Medulla oblongata (tissue), 1 donor: Measurements from ENCODE around the gene EIF2B1.
A peak's percentile ranks its signal among the peaks of the same experiment; 100 is the strongest.
"Not testable (repeated sequence)": the region's sequence is repeated elsewhere in the genome, so short reads cannot be mapped to it uniquely, and the experiment has no call there.

Experiments
- DNase-seq: peaks from one replicate; pipeline ENCODE4 v3.0.0-alpha.2; 2015; ENCODE audit errors: extremely low spot score

EIF2B1 gene

DNA sequence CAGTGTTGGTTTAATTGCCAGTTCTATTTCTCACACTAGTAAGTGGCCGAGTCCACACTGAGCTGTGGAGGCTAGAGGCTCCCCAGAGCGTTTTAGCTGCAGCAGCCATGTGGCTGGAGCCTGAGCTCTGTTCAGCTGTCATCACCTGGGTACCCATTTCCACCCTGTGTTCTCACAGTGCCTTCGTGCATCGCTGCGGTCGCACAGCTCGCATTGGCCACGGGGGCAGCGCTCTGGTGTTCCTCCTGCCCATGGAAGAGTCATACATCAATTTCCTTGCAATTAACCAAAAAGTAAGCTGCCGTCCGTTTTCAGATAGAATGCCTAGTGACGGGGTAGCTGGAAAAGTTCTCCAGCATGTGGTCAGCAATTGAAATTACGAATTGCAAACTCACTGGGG, 15.9 kb downstream of the EIF2B1 start:
- no peak for DNase-seq

DNA sequence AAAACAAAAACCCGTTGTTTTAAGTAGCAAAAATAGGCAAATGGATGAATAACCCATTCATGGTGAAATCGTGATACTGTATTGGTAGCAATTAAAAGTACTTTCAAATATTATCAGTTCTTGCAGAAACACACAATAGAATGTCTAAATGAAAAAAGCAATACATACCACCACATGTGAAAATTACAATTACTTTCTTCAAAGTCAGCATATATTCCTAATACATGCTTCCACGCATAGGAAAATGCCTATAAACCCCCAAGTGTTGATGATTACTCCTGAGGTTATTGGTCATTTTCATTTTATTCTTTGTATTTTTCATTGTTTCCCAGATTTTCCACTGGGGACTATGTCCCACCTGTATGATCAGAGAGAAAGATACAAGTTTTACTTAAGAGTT, 16.3 kb downstream of the EIF2B1 start:
- no peak for DNase-seq

DNA sequence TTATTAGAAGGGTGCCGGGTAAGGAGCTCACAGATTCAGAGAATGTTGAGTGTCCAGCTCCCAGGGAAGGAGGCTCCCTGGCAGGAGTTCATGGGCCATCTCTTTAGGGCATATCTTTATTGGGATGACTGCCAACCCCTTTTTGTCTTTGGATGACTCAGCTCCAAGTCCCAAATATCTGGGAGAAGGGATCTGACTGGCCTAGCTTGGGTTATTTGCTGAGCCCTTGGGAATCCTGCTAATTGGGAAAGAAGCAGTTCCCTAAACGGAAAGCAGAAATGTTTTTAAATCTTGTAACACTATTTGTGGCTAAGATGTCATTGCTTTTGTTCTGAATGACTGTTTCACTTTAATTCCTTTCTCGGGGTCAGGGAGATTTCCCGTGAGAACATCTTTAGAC, 19.0 kb downstream of the EIF2B1 start:
- no peak for DNase-seq

DNA sequence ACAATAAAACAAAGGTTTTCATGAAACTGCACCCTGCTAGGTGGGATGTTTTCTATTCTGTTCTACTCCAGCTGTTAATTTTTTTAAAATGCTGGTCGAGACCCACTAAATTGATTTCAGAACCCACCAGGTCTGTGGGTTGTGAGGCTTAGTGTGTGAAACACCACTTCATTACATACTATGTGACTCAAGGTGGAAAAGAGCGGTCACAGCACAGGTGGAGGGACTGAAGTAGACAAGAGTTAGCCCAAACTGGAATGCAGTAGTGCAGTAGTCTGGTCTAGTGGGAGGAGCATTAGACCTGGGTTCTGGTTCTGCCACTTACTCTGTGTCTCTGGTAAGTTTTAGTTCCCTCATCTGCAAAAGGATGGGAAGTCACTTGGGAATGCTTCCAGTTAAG, 19.4 kb downstream of the EIF2B1 start:
- no peak for DNase-seq

DNA sequence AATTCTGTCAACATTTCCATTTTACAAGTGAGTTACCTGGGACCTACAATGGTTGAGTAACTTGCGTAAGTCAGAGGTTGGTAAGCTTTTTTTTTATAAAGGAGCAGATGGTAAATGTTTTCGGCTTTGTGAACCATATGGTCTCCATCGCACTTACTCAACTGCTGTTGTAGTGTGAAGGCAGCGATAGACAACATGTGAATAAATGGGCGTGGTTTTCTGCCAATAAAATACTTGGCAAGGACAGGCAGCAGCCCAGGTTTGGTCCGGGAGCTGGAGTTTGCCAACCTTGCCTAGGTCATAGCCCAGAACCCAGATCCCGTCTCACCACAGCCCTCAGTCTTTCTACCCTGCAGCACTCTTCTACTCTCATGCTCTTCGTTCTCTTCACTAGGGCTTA, 25.3 kb downstream of the EIF2B1 start:
- DNase-seq: no peak

DNA sequence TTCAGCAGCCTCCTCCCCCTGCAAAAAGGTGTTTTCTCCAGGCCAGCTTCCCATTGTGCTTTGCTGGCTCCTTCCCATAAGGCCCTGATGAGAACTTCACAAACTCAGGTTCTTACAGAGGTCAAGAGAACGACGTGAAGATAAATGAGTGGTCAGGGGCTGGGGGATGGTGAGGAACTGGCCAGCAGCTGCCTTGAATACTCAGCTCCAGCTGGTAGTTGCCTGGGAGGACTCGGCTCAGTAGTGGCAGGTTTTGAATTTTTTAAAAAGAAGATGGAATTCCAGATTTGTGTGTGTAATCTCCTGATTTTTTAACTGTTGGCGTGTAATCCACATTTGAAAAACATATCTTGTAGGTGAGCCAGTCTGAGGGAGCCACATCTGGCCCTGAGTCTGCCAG, 25.7 kb downstream of the EIF2B1 start:
- no peak for DNase-seq

DNA sequence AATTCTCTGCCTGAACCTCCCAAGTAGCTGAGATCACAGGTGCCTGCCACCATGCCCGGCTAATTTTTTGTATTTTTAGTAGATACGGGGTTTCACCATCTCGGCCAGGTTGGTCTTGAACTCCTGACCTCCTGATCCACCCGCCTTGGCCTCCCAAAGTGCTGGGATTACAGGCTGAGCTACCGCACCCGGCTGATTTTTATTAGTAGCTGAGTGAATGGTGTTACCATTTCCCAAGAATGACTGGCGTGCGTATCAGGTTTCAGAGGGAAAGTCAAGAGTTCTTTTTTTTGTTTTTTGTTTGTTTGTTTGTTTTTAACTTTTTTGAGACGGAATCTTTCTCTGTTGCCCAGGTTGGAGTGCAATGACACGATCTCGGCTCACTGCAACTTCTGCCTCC, 30.0 kb downstream of the EIF2B1 start:
- DNase-seq: not testable (repeated sequence)

DNA sequence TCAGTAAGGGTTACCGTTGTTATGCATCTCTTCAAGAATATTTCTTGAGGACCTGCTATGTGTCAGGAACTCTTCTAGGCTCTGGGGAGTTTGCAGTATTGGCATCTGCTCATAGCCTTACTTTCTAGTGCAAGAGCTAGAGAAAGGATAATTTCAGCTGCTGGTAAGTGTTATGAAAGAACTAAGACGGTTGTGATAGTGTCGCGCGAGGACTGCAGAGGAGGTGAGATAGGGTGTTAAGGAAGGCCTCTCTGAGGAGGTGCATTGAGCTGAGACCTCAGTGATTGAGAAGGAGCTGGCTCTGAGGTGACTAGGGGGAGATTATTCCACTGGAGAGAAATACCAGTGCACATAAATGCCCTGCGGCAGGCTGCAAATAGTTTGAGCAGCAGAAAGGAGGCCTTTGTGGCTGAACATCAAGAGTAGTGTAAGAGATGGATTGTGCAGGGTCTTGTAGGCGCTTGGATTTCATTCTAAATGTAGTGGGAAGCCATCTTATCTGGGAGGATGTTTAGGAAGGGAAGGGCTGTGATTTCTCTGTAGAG, 30.8 kb downstream of the EIF2B1 start:
- DNase-seq: no peak

DNA sequence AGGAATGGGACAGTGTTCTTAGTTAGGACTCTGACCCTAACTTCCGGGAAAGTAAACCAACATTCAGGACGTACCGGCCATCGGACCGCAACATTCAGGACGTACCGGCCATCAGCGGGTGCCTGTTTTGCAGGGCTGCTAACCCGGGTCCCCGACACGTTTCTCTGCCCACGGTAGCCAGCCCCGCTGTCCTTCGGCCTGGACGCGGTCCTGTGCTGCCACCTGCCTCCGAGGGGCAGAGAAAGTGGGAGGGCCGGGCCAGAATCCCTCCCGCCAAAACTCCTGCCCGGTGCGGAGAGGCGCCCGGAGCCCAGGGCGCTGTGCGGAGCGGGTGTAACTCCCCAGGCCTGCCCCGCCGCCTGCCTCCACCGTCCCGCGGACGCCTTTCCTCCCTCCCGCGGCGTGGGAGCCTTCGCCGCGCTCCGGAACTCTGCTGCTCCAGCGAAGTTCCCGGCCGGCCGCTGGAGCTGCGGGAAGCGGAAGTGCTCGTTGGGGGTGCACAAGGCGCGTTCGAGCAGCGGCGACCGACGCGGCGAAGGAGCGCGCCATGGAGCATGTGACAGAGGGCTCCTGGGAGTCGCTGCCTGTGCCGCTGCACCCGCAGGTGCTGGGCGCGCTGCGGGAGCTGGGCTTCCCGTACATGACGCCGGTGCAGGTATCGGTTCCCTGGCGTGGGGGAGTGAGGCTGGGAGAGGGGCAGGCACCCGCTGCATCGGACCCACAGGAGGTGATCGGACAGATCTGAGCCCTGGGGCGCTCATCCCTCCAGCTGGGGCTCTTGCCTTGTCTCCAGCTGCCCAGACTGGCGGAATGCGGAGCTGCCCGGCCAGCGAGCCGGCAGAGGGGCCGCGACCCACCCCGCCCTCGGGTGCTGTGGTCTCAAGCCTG, 31.6 kb downstream of the EIF2B1 start, which contains the start of gene DDX55:
TSS of gene DDX55 (plus strand) at position 498 of the 888 bp plus-strand sequence. CDS start at position 548, 50 bp downstream.
- DNase-seq: peak; percentile 85

DNA sequence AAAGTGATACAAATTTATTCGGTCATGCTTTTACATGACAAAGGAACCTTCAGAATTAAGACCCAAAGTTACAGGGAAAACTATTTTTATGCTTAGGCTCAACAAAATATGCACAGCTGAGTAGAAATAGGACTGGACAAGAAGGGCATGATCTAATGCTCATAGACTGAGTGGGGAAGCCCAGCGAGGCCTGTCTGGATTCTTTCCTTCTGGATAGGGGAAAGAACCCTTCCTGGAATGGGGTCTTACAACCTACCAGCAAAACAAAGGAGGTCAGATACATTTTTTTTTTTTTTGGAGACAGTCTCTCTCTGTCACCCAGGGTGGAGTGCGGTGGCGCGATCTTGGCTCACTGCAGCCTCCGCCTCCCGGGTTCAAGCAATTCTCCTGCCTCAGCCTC, 33.8 kb downstream of the EIF2B1 start:
- DNase-seq: no peak

DNA sequence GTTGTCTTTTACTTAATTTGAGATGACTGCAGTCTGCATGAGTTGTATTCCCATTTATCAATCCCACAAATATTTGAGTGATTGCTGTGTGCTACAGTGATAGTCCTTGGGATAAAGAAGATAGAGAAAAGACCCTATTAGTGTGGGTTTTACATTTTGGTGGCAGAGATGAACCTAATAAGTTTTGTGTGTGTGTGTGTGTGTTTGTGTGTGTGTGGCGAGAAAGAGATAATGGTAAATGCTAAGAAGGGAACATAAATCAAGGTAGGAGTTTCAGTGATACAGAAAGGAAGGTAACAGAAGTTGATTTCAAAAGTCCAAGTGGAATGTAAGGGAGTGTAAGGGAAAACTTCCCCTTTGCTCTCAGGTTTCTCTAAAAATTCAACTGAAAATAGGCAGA, 34.2 kb downstream of the EIF2B1 start:
- DNase-seq: no peak

DNA sequence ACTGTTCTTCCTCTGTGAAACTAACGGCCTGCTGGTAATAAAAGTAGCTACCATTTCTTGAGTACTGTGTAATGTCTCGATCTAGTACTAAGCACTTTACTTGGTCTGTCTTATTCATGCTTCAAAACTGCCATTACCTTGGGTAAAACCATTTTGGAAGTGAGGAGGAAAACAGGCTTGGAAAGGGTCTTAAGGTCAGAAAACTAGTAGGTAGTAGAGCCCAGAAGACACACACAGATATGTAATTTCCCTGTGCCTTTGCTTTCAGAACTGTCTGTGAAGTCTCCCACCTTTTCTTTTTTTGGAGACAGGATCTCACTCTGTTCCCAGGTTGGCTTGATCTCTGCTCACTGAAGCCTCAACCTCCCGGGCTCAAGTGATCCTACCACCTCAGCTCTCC, 35.0 kb downstream of the EIF2B1 start:
- no peak for DNase-seq

DNA sequence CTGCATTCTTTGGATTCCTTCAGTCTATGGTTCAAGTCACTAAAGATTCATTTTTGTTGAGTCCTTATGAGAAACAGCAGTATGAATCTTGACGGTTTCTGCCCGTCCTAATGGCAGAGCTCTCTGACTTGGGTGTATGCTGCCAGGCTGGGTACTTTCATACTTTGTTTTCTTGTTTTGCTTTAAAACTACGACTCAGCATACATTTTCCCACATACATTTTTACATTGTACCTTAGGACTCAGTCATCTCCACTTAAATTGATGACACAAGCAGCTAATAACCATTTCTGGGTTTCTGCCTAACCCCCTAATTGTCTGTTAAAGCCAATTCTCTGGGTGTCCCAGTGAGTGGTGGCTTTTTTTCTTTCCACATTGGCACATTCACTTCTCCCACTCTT, 36.4 kb downstream of the EIF2B1 start:
- DNase-seq: no peak

DNA sequence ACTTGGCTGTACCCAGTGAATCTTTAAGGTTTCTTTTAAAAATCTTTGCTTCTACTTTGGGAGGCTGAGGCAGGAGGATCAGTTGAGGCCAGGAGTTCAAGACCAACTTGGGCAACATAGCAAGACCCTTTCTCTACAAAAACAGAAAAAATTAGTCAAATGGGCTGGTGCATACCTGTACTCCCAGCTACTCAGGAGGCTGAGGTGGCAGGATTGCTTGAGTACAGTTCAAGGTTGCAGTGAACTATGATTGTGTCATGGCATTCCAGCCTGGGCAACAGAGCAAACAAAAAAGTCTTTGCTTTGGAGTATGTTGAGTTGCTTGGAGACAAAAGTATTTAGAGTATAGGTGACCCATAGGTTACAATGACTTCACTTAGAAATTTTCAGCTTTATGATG, 37.8 kb downstream of the EIF2B1 start:
- no peak for DNase-seq

DNA sequence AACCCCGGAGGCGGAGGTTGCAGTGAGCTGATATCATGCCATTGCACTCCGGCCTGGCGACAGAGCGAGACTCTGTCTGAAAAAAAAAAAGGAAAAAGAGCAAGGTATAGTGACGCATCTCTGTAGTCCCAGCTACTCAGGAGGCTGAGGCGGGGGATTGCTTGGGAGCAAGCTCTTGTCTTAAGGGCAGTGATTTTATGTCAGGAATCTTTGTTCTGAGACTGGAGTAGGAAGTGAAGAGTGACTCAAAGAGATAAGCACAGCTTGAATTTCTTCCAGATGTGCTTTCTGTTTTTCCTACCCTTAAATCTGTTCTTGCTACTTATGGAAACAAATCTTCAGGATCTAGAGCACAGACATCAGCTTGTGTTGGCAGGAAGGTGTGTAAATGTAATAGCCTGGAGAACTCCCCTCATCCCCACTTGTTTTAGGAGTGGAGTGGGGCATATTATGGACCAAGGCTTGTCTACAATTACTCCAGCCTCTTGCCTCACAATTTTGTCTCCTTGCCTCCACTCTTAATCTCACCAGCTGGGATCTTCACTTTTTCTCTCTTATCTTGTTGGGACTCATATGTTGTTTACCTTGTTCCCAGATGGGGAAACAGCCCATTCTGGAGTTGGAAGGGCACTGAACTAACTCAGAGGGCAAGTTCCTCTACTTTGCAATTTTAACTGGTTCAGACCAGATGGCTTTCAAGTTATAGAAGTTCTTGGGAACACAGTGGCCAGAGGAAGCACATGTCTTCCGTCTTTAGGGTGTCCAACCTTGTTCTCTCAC, 41.6 kb downstream of the EIF2B1 start:
- no peak for DNase-seq

DNA sequence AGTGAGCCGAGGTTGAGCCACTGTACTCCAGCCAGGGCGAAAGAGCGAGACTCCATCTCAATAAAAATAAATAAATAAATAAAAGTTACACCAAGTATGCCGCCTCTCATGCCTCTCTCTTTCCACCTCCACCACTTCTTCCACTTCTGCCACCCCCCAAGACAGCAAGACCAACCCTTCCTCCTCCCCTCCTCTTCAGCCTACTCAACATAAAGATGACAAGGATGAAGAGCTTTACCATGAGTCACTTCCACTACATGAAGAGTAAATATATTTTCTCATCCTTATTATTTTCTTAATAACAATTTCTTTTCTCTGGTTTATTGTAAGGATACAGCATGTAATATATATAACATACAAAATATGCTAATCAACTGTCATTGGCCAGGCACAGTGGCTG, 52.7 kb downstream of the EIF2B1 start:
- no peak for DNase-seq

DNA sequence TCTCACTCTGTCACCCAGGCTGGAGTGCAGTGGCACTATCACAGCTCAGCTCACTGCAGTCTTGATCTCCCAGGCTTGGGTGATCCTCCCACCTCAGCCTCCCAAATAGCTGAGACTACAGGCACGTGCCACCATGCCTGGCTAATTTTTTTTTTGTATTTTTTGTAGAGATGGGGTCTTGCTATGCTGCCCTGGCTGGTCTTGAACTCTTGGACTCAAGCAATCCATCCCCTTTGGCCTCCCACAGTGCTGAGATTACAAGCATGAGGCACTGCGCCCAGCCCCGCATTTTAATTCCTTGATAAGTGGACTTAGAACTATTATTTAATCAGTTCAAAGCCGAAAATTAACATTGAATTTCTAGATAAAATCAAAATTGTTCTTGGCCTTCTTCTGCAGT, 54.7 kb downstream of the EIF2B1 start:
- DNase-seq: not testable (repeated sequence)

DNA sequence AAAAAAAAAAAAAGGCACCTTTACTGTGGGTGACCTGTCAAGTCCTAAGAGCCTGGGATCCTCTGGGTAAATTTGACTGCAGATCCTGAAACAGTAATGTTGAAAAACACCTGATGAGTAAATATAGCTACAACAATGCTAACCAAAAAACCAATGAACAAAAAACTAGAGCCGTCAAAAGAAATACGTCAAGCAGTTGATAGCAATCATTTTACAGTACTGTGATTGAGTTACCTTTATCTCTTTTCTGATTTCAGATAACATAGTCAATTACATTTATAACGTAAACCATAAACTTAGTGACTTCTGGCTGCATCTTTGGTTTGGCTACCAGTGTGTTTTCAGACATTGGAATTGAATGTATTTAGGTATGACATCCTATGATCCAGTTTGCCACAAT, 55.2 kb downstream of the EIF2B1 start:
- DNase-seq: no peak

DNA sequence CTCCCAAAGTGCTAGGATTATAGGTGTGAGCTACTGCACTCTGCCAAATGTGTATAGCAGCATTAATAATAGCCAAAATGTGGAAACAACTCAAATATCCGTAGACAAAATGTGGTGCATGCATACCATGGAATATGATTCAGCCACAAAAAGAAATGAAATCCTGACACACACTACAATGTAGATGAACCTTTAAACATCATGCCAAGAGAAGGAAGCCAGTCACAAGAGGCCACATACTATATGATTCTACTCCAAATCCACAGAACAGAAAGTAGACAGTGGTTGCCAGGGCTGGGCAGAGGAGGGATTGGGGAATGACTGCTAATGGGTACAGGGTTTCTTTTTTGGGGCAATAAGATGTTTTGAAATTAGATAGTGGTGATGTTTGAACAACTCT, 56.9 kb downstream of the EIF2B1 start:
- no peak for DNase-seq

DNA sequence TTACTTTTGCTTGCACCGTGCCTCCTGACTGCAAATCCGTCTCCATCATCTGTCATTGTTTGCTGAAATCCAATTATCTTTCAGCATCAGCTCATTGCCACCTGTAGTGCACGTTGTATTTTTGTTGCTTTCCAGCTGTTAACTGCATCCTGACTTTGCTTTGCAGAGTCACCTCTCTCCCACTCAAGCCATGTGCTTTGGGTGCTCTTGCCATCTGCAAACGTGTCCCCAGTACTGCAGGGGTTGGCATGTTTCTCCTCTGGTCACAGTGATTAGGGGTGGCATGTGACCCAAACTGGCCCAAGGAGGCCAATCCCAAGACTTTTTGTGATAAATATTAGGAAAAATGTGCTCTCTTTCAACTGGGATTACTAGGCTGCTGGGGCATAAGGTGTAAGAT, 59.6 kb downstream of the EIF2B1 start:
- DNase-seq: no peak

DNA sequence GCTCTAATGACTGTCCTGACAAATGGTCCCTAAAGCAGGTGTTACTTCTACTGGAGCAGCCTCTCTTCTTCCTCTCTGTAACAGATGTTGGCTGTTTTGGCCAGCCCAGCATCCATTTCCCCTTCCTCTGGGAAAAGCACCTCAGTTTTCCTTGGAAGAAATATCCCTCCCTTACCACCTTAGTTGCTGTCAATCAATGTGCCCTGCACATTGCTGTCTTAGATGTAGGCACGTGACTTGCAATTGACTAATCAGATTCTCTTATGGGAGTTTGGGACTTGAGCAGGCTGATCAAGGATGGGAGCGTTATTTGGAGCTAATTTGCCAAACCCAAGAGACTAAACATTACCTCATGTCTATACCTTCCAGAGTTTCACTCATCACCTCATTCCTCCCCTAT, 61.1 kb downstream of the EIF2B1 start:
- no peak for DNase-seq

DNA sequence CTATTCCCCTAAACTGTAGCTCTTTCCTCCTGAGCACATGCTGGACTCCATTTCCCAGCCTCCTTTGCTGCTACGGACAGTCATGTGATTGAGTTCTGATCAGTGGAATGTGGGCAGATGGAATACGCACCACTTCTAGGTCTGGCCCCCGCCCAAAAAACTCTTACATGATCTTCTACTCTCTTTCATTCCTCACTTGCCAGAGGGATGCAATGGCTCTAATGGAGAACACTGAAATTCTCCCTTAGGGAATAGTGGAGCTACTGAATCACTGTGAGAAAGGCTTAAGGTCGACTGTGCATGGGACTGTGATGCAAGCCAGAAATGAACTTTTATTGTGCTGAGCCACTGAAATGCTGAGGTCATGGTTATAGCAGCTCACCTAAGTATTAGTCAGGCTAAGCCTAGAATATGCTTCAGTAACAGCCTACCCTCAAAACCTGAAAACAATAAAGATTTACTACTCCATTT, 62.1 kb downstream of the EIF2B1 start:
- DNase-seq: peak; percentile 4
